SK-N-SH treated with all-trans-retinoic acid at 6 μM for 48 hours (cell line): ENCODE data around the gene SUGCT.

Experiments
- ATAC-seq: fragments of 200-7000 bp; cut with Tn5 transposase; 3 replicates; pipeline ENCODE4 v1.9.1; 2020; ENCODE audit warnings: mild to moderate bottlenecking, moderate library complexity
- CREB5 ChIP-seq: fragments of 250-450 bp; sonication (Bioruptor Pico); IDR thresholded peaks from 2 replicates; pipeline ENCODE4 v1.5.1; 2020; ENCODE audit warnings: low read depth, mild to moderate bottlenecking, moderate library complexity
- CSRNP3 ChIP-seq: fragments of 250-450 bp; sonication (Bioruptor Pico); IDR thresholded peaks from 2 replicates; pipeline ENCODE4 v1.5.1; 2021; ENCODE audit warnings: mild to moderate bottlenecking, moderate library complexity
- ESRRG ChIP-seq: fragments of 250-450 bp; sonication (Bioruptor Pico); IDR thresholded peaks from 2 replicates; pipeline ENCODE4 v1.6.1; 2021; ENCODE audit warnings: mild to moderate bottlenecking
- GLIS3 ChIP-seq: fragments of 250-450 bp; sonication (Bioruptor Pico); IDR thresholded peaks from 2 replicates; pipeline ENCODE4 v1.5.0; 2020; ENCODE audit warnings: mild to moderate bottlenecking, moderate library complexity
- ISL1 ChIP-seq: fragments of 250-450 bp; sonication (Bioruptor Pico); IDR thresholded peaks from 2 replicates; pipeline ENCODE4 v2.1.2; 2022; ENCODE audit warnings: mild to moderate bottlenecking, moderate library complexity
- POU6F1 ChIP-seq: fragments of 250-450 bp; sonication (Bioruptor Pico); IDR thresholded peaks from 2 replicates; pipeline ENCODE4 v1.8.0; 2021; ENCODE audit warnings: low read depth, mild to moderate bottlenecking, moderate library complexity, borderline replicate concordance
- PPARA ChIP-seq: fragments of 250-450 bp; sonication (Bioruptor Pico); IDR thresholded peaks from 2 replicates; pipeline ENCODE4 v1.5.0; 2020; ENCODE audit warnings: mild to moderate bottlenecking, borderline replicate concordance
- SNAI2 ChIP-seq: fragments of 250-450 bp; sonication (Bioruptor Pico); IDR thresholded peaks from 2 replicates; pipeline ENCODE4 v1.5.0; 2020; ENCODE audit warnings: mild to moderate bottlenecking, moderate library complexity
- TCF4 ChIP-seq: fragments of 250-450 bp; sonication (Bioruptor Pico); IDR thresholded peaks from 2 replicates; pipeline ENCODE4 v1.8.0; 2021; ENCODE audit warnings: mild to moderate bottlenecking, moderate library complexity, borderline replicate concordance
- TOX ChIP-seq: fragments of 250-450 bp; sonication (Bioruptor Pico); IDR thresholded peaks from 2 replicates; pipeline ENCODE4 v1.8.0; 2021; ENCODE audit warnings: mild to moderate bottlenecking, moderate library complexity, borderline replicate concordance
- TSHZ2 ChIP-seq: fragments of 250-450 bp; sonication (Bioruptor Pico); IDR thresholded peaks from 2 replicates; pipeline ENCODE4 v1.5.0; 2020; ENCODE audit warnings: mild to moderate bottlenecking, moderate library complexity
- ZC3H10 ChIP-seq: fragments of 250-450 bp; sonication (Bioruptor Pico); IDR thresholded peaks from 2 replicates; pipeline ENCODE4 v1.5.1; 2021; ENCODE audit warnings: mild to moderate bottlenecking, moderate library complexity
- ZFP3 ChIP-seq: fragments of 250-450 bp; sonication (Bioruptor Pico); IDR thresholded peaks from 2 replicates; pipeline ENCODE4 v1.5.0; 2020; ENCODE audit warnings: mild to moderate bottlenecking, moderate library complexity
- ZNF565 ChIP-seq: fragments of 450-650 bp; formaldehyde crosslinking; conservative IDR thresholded peaks from 2 replicates; pipeline ENCODE4 v1.5.0; 2020; ENCODE audit warnings: low read depth, mild to moderate bottlenecking, moderate library complexity
- ZNF70 ChIP-seq: fragments of 450-650 bp; formaldehyde crosslinking; IDR thresholded peaks from 2 replicates; pipeline ENCODE4 v1.5.0; 2020; ENCODE audit warnings: mild to moderate bottlenecking, moderate library complexity
- ZNF8 ChIP-seq: fragments of 450-650 bp; formaldehyde crosslinking; IDR thresholded peaks from 2 replicates; pipeline ENCODE4 v1.5.0; 2020; ENCODE audit warnings: mild to moderate bottlenecking, moderate library complexity

The SUGCT gene

GRCh38 chr7:40455485-40455884 lies 320.7 kb downstream of the SUGCT start:
- no peak for TF ChIP-seq CREB5
- TF ChIP-seq ZC3H10, result no peak
- no peak for TF ChIP-seq SNAI2 (CRISPR knock-in tag)
- TF ChIP-seq, all 23 proteins: peak for 0
- no peak for ATAC-seq

GRCh38 chr7:40457776-40458480 lies 323.1 kb downstream of the SUGCT start:
- ATAC-seq, result no peak
- TF ChIP-seq ESRRG (CRISPR knock-in tag) (no peak), ZNF70 (CRISPR knock-in tag) (no peak), ISL1 (CRISPR knock-in tag) (no peak), ZFP3 (CRISPR knock-in tag) (no peak), GLIS3 (CRISPR knock-in tag) (no peak), CREB5 (no peak)

- ATAC-seq, result no peak
- TF ChIP-seq CSRNP3 (no peak), POU6F1 (CRISPR knock-in tag) (no peak)
Measured at GRCh38 chr7:40463446-40463845, 328.6 kb downstream of the SUGCT start.

GRCh38 chr7:40468891-40469864 lies 334.4 kb downstream of the SUGCT start:
- TF ChIP-seq TOX (CRISPR knock-in tag), result peak; percentile 38; the same call in 1 of the 2 replicates
- TF ChIP-seq ISL1 (CRISPR knock-in tag), result peak; percentile 89
- TF ChIP-seq PPARA (CRISPR knock-in tag), result no peak
- TF ChIP-seq GLIS3 (CRISPR knock-in tag), result no peak
- peak; percentile 89 for ATAC-seq

- ATAC-seq, result peak; percentile 83
- TF ChIP-seq TSHZ2 (CRISPR knock-in tag), result no peak
- TF ChIP-seq ZNF565 (CRISPR knock-in tag), result no peak
- 0 out of 2 replicates have a peak, but pooled peaks have one; percentile 9 for TF ChIP-seq TOX (CRISPR knock-in tag)
- no peak for TF ChIP-seq ZNF8 (CRISPR knock-in tag)
- no peak for TF ChIP-seq ZC3H10
- no peak for TF ChIP-seq TCF4 (CRISPR knock-in tag)
- no peak for TF ChIP-seq ZNF70 (CRISPR knock-in tag)
Measured at GRCh38 chr7:40470091-40470592, 335.3 kb downstream of the SUGCT start.
